T47D (cell line): ENCODE data around the gene AFF3.

Source experiments
- DNase-seq, 2 experiments: peaks; one replicate each; pipeline versions ENCODE4 v3.0.0 to v3.0.0-alpha.2; 2011 to 2012; ENCODE audit warnings: low read depth in 1 of 2, low spot score in 1 of 2
- JUND ChIP-seq: IDR thresholded peaks from 2 replicates; pipeline ENCODE4 v1.6.1; 2012; ENCODE audit warnings: low read depth
- in situ Hi-C: cut with HindIII; loops from 2 replicates; pipeline ENCODE4 v1.10.0; 2016; ENCODE audit warnings: low sequenced_read_pairs, low pct_unique_long_range_greater_than_20kb

Gene AFF3

GRCh38 chr2:99629320-99629719, 513.1 kb downstream of the AFF3 start:
- no peak for TF ChIP-seq JUND
- in situ Hi-C loops = no loop called here
- DNase-seq = no peak

DNA sequence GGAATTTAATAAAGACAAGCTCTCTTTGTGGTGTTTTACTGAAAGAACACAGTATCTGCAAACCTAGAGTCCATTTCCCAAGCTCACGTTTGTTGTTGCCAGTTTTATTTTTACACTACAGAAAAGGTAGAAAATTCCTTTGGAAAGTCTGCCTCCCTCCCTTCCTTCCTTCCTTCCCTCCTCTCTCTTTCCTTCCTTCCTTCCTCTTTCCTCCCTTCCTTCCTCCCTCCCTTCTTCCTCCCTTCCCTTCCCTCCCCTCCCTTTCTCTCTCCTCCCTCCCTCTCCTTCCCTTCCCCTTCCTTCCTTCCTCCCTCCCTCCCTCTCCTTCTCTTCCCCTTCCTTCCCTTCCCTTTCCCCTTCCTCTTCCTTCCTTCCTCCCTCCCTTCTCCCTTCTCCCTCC, 516.2 kb downstream of the AFF3 start:
- in situ Hi-C loops = no loop called here
- no peak for DNase-seq
- no peak for TF ChIP-seq JUND

- TF ChIP-seq JUND = no peak
- no peak for DNase-seq
- in situ Hi-C loops = no loop called here
Observed at GRCh38 chr2:99624677-99625076, 517.7 kb downstream of the AFF3 start.

GRCh38 chr2:99623613-99624012, 518.8 kb downstream of the AFF3 start:
- DNase-seq = no peak

GRCh38 chr2:99623035-99623434, 519.4 kb downstream of the AFF3 start:
- no peak for TF ChIP-seq JUND
- no peak for DNase-seq
- in situ Hi-C loops = no loop called here

More at GRCh38 chr2:99623613-99624012, 518.8 kb downstream of the AFF3 start:
- no peak for TF ChIP-seq JUND
- in situ Hi-C loops = no loop called here

DNA sequence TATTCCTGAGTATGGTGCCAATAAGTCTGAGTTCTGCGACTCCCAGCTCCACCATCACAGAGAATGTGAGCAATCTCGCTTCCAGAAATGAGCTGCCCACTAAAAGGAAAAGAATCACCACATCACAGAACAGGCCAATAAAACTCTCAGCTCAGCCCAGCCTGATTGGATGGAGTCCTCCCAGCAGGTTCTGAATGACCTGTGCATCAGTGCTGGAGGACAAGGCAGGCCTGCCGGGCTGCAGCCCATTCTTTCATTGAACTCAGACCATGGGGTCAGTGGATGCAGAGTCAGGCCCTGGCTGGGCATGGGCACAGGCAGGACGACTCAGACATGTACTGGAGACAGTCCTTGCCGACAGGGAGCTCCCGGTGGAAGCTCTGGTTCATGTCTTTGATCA, 519.9 kb downstream of the AFF3 start:
- DNase-seq = no peak
- in situ Hi-C loops = no loop called here
- TF ChIP-seq JUND = no peak

DNA sequence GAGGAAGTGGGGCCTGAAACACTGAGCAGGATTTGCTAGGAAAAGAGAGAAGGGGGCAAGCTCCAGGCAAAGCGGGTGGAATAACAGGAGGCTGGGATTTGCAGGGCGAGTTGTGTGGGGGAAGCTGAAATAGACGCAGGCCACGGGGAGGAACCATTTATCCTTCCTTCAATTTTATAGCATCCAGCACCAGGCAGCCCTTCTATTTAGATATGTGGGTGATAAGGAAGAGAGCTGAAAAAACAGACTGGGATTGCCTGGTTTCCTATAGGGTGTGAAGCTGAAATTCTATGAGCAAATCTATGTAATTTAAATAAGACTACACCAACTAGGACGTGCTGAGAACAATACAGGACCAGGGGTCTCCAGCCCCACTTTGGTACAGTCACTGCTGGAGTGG, 520.6 kb downstream of the AFF3 start:
- in situ Hi-C loops = no loop called here
- DNase-seq = no peak
- no peak for TF ChIP-seq JUND

DNA sequence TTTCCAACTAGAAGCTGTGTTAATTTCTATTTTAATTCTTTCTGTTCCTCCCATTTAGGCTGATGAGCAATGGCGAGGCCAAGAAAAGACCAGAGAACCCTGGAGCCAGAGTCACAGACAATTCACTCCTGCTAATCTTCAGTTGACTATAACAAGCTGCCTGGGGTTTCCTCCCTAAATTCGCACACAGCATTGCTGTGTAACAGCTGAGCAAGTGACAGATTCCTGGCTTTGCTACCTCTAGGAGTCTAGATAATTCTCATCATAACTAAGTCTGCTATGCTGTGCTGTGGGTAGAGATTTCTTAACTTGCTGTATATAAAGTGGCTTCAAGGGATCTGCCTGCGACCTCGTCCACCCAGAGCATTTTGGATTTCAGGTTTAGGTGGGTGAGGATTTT, 521.3 kb downstream of the AFF3 start:
- in situ Hi-C loops = no loop called here
- DNase-seq = no peak
- TF ChIP-seq JUND = no peak

DNA sequence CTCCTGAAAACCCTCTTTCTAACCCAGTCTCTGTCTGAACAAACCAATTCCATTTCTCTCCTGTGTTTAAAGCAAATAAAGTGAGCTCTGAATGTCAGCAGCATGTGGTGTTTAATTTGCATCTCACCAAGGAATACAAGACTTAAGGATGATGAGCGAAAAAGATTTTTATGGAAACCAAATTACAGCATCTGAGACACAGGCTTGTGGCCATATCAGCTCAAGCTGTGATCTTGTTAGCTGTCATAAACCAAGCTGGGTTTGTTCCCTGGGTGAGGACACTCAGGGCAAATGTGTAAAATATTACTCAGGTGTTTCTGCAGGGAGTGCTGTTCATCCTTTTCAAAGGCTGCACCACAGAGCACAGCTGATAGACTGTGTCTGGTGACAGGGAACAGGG, 523.2 kb downstream of the AFF3 start:
- TF ChIP-seq JUND = no peak
- no peak for DNase-seq
- in situ Hi-C loops = no loop called here

GRCh38 chr2:99618579-99619097, 523.8 kb downstream of the AFF3 start:
- TF ChIP-seq JUND = no peak
- DNase-seq = no peak
- in situ Hi-C loops = no loop called here

- peak in 1 of 2 experiments; percentile 64 for DNase-seq
- in situ Hi-C loops = no loop called here
- TF ChIP-seq JUND = no peak
Observed at GRCh38 chr2:99617811-99618210, 524.6 kb downstream of the AFF3 start.

DNA sequence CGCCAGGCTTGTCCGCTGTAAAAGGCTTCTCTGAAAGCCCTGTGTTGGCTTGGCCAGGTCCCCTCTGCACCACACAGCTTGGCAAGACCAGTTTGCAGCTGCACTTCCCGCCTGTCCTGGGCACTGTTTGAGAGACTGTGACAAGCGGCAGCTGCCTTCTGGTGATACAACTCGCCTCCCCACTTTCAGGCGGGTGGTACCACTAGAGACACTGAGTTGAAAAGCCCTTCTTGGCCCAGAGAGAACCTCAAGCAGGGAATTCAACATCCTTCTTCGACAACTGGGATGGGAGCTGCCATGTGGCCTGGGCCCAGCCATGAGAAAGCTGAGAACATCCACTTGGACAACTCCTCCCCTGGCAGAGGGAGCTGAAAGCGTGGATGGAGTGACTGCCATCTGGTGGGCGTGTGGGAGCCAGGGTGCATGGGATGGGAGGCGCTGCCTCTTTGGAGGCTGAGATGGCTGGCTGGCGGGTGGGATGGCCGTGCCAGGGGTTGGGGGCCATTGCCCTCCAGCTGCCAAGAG, 527.1 kb downstream of the AFF3 start:
- in situ Hi-C loops = no loop called here
- peak in 1 of 2 experiments; percentile 55 for DNase-seq
- no peak for TF ChIP-seq JUND

GRCh38 chr2:99613980-99614379, 528.4 kb downstream of the AFF3 start:
- DNase-seq = peak in 1 of 2 experiments; percentile 73
- in situ Hi-C loops = no loop called here
- TF ChIP-seq JUND = no peak

- in situ Hi-C loops = no loop called here
- DNase-seq = no peak
- no peak for TF ChIP-seq JUND
Observed at GRCh38 chr2:99611786-99612185, 530.6 kb downstream of the AFF3 start.

GRCh38 chr2:99611034-99611433, 531.4 kb downstream of the AFF3 start:
- in situ Hi-C loops = no loop called here
- DNase-seq = no peak
- no peak for TF ChIP-seq JUND
